Smooth muscle cell (in vitro differentiated cells): ENCODE results near the gene FEM1A. TPM values are rescaled to one million over a fixed set of nuclear protein-coding genes. Genes with fewer than 3 reads are reported as not detected.

Source experiments
- DNase-seq: peaks from one replicate; lab custom pipeline; 2025; ENCODE audit not compliant: unreplicated experiment; lab: John Stamatoyannopoulos, UW
- H2AFZ ChIP-seq: fragments of 200-600 bp; sonication (generic); 2 replicates; pipeline ENCODE4 v1.6.0; 2016; ENCODE audit warnings: antibody characterized with exemption, low read depth, mild to moderate bottlenecking
- H3F3A ChIP-seq: fragments of 200-600 bp; sonication (generic); 2 replicates; pipeline ENCODE4 v1.6.0; 2017; ENCODE audit warnings: antibody characterized with exemption, low read depth
- H3K27ac ChIP-seq: fragments of 200-600 bp; sonication (generic); 2 replicates; pipeline ENCODE4 v1.5.1; 2016; ENCODE audit warnings: low read depth, mild to moderate bottlenecking
- H3K27me3 ChIP-seq: fragments of 200-600 bp; sonication (generic); 2 replicates; pipeline ENCODE4 v1.6.1; 2016; ENCODE audit warnings: low read depth, mild to moderate bottlenecking
- H3K36me3 ChIP-seq: fragments of 200-600 bp; sonication (generic); 2 replicates; pipeline ENCODE4 v1.5.1; 2016; ENCODE audit warnings: low read depth
- H3K4me1 ChIP-seq: fragments of 200-600 bp; sonication (generic); 2 replicates; pipeline ENCODE4 v1.5.1; 2016; ENCODE audit warnings: low read depth
- H3K4me2 ChIP-seq: fragments of 200-600 bp; sonication (generic); 2 replicates; pipeline ENCODE4 v1.6.0; 2016; ENCODE audit warnings: mild to moderate bottlenecking
- H3K4me3 ChIP-seq: fragments of 200-600 bp; sonication (generic); 2 replicates; pipeline ENCODE4 v1.5.1; 2016; ENCODE audit warnings: mild to moderate bottlenecking
- H3K79me2 ChIP-seq: fragments of 200-600 bp; sonication (generic); 2 replicates; pipeline ENCODE4 v1.6.0; 2016; ENCODE audit warnings: low read depth, mild to moderate bottlenecking
- H3K9ac ChIP-seq: fragments of 200-600 bp; sonication (generic); 2 replicates; pipeline ENCODE4 v1.6.0; 2016; ENCODE audit warnings: low read depth
- H3K9me3 ChIP-seq: fragments of 200-600 bp; sonication (generic); replicated peaks from 2 replicates; pipeline ENCODE4 v1.5.1; 2016; ENCODE audit warnings: low read depth
- H4K20me1 ChIP-seq: fragments of 200-600 bp; sonication (generic); 2 replicates; pipeline ENCODE4 v1.6.0; 2016; ENCODE audit warnings: low read depth
- CTCF ChIP-seq: fragments of 200-600 bp; sonication (generic); IDR thresholded peaks from 2 replicates; pipeline ENCODE4 v1.5.1; 2017; ENCODE audit warnings: borderline replicate concordance, mild to moderate bottlenecking, antibody characterized with exemption; ENCODE audit not compliant: insufficient read depth, poor library complexity, severe bottlenecking
- WGBS: methylation state at CpG from one replicate; pipeline ENCODE4 v1.1.7; 2016; ENCODE audit warnings: low lambda C conversion rate; 5-methylcytosine and 5-hydroxymethylcytosine counted together
- polyA plus RNA-seq: library from polyadenylated mRNA; unstranded; fragments of >200 nt; fragmentation: Nextera tagmentation; extraction: Ambion mirVana; gene quantifications from 2 replicates; pipeline ENCODE4 v1.2.1, GENCODE V29; 2016
- total RNA-seq: library from RNA; depleted of rRNA; stranded (reverse); fragments of >200 nt; gene quantifications from 2 replicates; pipeline ENCODE4 v1.2.3, GENCODE V29; 2014

Gene FEM1A
- total and polyA plus RNA-seq, 2 experiments from 2014 or later, result 1.6 to 7.1 TPM

DNA sequence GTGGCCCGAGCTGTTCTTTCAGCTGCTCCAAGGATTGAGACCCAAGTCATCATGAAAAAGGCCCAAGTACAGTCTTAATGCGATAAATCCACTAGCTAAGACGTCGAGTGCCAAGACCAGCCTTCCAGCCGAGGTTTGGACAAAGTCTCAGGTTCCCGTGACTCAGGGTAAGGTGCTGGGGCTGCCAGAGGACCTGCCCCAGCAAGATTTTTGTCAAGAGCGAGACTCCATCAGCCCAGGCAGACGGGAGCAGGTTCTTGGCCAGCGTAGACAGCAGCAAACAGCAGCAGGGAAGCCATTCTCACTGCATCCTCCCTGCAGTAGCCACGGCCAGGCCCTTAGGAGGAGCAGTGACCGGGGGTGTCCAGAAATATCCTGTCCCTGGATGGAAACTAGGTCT, 3.4 kb downstream of the FEM1A start:
- no peak overlapping the region for H3K4me2 ChIP-seq
- no peak overlapping the region for H3K4me3 ChIP-seq
- no peak overlapping the region for H3K9ac ChIP-seq
- no peak overlapping the region for H3K27ac ChIP-seq
- DNase-seq, result no peak
- no peaks in the 10 kb centered on the region for H3F3A ChIP-seq
- H3K9me3 ChIP-seq, result no peaks in the 10 kb centered on the region
- H3K4me1 ChIP-seq, result peaks cover 5% of the 10 kb centered on the region
- H2AFZ ChIP-seq, result no peak overlapping the region
- H3K36me3 ChIP-seq, result no peaks in the 10 kb centered on the region
- no peaks in the 10 kb centered on the region for H4K20me1 ChIP-seq
- no peaks in the 10 kb centered on the region for H3K27me3 ChIP-seq
- WGBS, result 96% methylated on average over 10 of the region's 11 CpGs
- TF ChIP-seq CTCF, result no peak
- peaks cover 35% of the 10 kb centered on the region for H3K79me2 ChIP-seq

DNA sequence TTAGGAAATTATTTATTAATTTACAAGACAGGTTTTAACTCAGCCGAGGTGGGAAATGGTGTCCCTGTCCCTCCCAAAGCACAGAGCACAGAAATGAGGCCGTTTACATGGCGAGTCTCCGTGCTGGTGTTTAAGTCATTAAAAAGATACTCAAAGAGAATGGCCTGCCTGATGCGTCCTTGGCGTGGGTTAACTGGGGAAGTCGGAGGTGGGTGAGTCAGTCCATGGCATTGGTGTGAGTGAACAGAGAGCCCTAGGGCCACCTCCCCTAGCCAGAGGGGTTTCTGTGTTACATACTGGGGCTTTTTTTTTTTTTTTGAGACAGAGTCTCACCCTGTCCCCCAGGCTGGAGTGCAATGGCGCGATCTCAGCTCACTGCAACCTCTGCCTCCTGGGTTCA, 3.9 kb downstream of the FEM1A start:
- no peak overlapping the region for H3K9ac ChIP-seq
- peaks cover 35% of the 10 kb centered on the region for H3K79me2 ChIP-seq

GRCh38 chr19:4800591-4801081, 9.1 kb downstream of the FEM1A start:
- WGBS, result 73% methylated on average over 23 of the region's 23 CpGs
- no peaks in the 10 kb centered on the region for H3K27me3 ChIP-seq
- no peak overlapping the region for H2AFZ ChIP-seq
- no peak for DNase-seq
- no peaks in the 10 kb centered on the region for H4K20me1 ChIP-seq
- peaks cover 5% of the 10 kb centered on the region for H3K79me2 ChIP-seq
- no peak overlapping the region for H3K4me2 ChIP-seq
- no peak overlapping the region for H3K9ac ChIP-seq
- no peaks in the 10 kb centered on the region for H3K4me1 ChIP-seq
- no peak overlapping the region for H3K4me3 ChIP-seq
- no peaks in the 10 kb centered on the region for H3F3A ChIP-seq
- H3K9me3 ChIP-seq, result no peaks in the 10 kb centered on the region
- no peaks in the 10 kb centered on the region for H3K36me3 ChIP-seq
- no peak overlapping the region for H3K27ac ChIP-seq
- no peak for TF ChIP-seq CTCF

More for the DNA sequence above, 3.9 kb downstream of the FEM1A start:
- H3K4me1 ChIP-seq, result peaks cover 5% of the 10 kb centered on the region
- no peak overlapping the region for H3K4me2 ChIP-seq
- no peaks in the 10 kb centered on the region for H3K27me3 ChIP-seq
- TF ChIP-seq CTCF, result no peak
- no peak overlapping the region for H2AFZ ChIP-seq
- no peak overlapping the region for H3K4me3 ChIP-seq
- DNase-seq, result no peak
- no peaks in the 10 kb centered on the region for H3K36me3 ChIP-seq
- H3K27ac ChIP-seq, result no peak overlapping the region
- no peaks in the 10 kb centered on the region for H3F3A ChIP-seq
- H3K9me3 ChIP-seq, result no peaks in the 10 kb centered on the region
- whole genome bisulfite sequencing, result 76% methylated on average over 9 of the region's 9 CpGs
- no peaks in the 10 kb centered on the region for H4K20me1 ChIP-seq

- Histone ChIP-seq H4K20me1 (no peaks in the 10 kb centered on the region), H3F3A (no peaks in the 10 kb centered on the region), H3K4me2 (no peak overlapping the region), H3K9ac (no peak overlapping the region), H3K9me3 (no peaks in the 10 kb centered on the region), H3K27me3 (no peaks in the 10 kb centered on the region), H3K79me2 (peaks cover 5% of the 10 kb centered on the region), H3K4me3 (no peak overlapping the region), H3K4me1 (no peaks in the 10 kb centered on the region), H3K36me3 (no peaks in the 10 kb centered on the region), H2AFZ (no peak overlapping the region), H3K27ac (no peak overlapping the region)
- WGBS, result 95% methylated on average over 3 of the region's 3 CpGs
- no peak for DNase-seq
- no peak for TF ChIP-seq CTCF
These were observed 9.6 kb downstream of the FEM1A start for GRCh38 chr19:4801085-4801619.
